ENCODE results near the gene ATP2A3.

DNA sequence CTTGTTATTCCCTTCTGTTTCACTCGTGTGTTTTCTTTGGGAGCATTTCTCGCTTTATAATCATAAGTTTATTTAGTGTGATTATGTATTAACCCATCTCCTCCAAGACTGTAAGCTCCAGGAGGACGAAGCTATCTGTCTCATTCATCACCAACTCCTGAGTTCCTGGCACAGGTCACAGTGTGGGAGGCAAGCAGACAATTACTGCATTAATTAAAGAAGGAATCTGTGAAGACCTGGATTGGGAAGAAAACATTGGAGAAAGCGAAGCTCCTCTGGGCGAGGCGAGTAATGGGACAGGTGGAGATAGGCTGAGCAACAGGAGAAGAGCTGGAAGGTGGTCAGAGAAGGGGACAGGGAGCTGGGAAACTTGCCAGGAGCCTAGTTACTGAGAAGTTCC is 63.6 kb downstream of the ATP2A3 start:
- TF ChIP-seq CTCF (IDR thresholded peaks at IDR 0.05) (no peak), POLR2A (IDR thresholded peaks at IDR 0.05) (no peak), EP300 (IDR thresholded peaks at IDR 0.05; ENCODE audit: low read depth) (no peak)

Data from transverse colon (tissue), 3 donors.